Measurements from ENCODE around the gene NBPF9.
"Not testable (repeated sequence)": the region's sequence is repeated elsewhere in the genome, so short reads cannot be mapped to it uniquely, and the experiment has no call there.

DNA sequence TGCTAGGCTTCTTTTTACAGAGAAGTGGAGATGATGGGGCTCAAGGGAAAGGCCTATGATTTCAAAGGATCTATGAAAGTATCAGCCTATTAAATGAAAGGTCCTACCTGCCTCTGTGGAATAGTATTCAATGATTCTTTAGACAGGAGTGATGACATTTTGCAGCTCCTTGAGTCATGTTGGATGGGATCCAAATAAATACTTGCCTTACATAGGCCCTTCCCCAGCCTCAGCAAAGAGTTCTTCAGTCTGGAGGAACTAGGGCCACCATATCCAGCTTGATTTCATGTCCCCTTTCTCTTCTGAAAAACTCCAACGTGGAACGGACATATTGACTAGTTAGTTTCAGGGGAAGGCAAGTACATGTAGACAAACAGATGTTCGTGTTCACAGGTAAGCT is 87.8 kb downstream of the NBPF9 start:
- TF ChIP-seq, protein P1, sequence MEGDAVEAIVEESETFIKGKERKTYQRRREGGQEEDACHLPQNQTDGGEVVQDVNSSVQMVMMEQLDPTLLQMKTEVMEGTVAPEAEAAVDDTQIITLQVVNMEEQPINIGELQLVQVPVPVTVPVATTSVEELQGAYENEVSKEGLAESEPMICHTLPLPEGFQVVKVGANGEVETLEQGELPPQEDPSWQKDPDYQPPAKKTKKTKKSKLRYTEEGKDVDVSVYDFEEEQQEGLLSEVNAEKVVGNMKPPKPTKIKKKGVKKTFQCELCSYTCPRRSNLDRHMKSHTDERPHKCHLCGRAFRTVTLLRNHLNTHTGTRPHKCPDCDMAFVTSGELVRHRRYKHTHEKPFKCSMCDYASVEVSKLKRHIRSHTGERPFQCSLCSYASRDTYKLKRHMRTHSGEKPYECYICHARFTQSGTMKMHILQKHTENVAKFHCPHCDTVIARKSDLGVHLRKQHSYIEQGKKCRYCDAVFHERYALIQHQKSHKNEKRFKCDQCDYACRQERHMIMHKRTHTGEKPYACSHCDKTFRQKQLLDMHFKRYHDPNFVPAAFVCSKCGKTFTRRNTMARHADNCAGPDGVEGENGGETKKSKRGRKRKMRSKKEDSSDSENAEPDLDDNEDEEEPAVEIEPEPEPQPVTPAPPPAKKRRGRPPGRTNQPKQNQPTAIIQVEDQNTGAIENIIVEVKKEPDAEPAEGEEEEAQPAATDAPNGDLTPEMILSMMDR (IDR thresholded peaks at IDR 0.05), result not testable (repeated sequence)
- not testable (repeated sequence) for TF ChIP-seq POLR2A (IDR thresholded peaks at IDR 0.05; ENCODE audit: low read depth)

Measured in esophagus muscularis mucosa (tissue), 3 donors.